AG10803 (cell line): ENCODE results near the gene PDE8B.

ENCODE experiments used
- DNase-seq: peaks from one replicate; pipeline ENCODE4 v3.0.0; 2010; ENCODE audit warnings: low read depth
- H3K4me3 ChIP-seq: 2 replicates; pipeline ENCODE4 v1.5.1; 2011; ENCODE audit warnings: mild to moderate bottlenecking, low read length, control low read depth
- TF ChIP-seq, protein P1 (sequence below): conservative IDR thresholded peaks from 2 replicates; pipeline ENCODE4 v1.5.1; 2011; ENCODE audit warnings: mild to moderate bottlenecking, low read length, control low read depth, inconsistent platforms

The PDE8B gene, protein sequence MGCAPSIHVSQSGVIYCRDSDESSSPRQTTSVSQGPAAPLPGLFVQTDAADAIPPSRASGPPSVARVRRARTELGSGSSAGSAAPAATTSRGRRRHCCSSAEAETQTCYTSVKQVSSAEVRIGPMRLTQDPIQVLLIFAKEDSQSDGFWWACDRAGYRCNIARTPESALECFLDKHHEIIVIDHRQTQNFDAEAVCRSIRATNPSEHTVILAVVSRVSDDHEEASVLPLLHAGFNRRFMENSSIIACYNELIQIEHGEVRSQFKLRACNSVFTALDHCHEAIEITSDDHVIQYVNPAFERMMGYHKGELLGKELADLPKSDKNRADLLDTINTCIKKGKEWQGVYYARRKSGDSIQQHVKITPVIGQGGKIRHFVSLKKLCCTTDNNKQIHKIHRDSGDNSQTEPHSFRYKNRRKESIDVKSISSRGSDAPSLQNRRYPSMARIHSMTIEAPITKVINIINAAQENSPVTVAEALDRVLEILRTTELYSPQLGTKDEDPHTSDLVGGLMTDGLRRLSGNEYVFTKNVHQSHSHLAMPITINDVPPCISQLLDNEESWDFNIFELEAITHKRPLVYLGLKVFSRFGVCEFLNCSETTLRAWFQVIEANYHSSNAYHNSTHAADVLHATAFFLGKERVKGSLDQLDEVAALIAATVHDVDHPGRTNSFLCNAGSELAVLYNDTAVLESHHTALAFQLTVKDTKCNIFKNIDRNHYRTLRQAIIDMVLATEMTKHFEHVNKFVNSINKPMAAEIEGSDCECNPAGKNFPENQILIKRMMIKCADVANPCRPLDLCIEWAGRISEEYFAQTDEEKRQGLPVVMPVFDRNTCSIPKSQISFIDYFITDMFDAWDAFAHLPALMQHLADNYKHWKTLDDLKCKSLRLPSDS

DNA sequence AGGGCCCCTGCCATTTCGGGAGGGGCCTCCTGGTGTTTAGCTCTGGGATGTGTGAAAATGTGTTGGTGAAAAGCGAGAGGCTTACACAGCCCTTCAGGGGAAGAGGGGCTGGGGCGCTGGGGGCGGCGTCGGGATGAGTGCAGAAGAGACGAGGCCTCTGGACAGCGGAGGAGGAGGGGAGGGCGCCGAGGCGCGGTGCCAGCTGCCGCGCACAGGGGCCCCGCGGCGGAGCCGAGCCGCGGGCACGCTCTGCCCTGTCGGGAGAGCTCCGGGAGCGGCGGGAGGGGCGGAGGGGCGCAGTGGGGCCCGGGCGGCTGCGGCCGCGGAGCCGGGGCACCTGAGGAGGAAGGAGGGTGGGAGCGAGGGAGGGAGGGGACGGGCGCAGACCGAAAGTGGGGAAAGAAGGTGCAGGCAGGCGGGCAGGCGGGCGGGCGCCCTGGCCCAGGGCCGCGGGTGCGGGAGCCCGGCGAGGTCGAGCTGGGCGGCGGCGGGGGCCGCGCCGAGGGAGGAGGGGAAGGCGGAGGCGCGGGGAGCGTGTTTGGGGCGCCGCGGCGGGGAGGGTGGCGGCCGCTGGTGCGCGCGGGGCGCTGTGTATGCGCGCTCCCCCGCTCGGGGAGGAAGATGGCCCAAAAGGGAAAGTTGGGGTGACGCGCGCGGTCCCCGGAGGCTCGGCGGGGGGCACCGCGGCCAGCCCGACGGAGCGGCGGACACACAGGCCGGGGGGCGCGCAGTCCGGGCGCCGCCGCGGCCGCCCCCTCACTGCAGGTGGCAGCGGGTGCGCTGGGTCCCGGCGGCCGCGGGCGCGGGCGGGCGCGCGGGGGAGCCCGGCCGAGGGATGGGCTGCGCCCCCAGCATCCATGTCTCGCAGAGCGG is at the start of gene PDE8B:
PDE8B (plus strand) TSS at position 590 of the 873 bp plus-strand sequence; CDS start at position 836, 246 bp downstream.
- H3K4me3 ChIP-seq: peak within 1 kb of the TSS; percentile 30
- TF ChIP-seq, protein P1, sequence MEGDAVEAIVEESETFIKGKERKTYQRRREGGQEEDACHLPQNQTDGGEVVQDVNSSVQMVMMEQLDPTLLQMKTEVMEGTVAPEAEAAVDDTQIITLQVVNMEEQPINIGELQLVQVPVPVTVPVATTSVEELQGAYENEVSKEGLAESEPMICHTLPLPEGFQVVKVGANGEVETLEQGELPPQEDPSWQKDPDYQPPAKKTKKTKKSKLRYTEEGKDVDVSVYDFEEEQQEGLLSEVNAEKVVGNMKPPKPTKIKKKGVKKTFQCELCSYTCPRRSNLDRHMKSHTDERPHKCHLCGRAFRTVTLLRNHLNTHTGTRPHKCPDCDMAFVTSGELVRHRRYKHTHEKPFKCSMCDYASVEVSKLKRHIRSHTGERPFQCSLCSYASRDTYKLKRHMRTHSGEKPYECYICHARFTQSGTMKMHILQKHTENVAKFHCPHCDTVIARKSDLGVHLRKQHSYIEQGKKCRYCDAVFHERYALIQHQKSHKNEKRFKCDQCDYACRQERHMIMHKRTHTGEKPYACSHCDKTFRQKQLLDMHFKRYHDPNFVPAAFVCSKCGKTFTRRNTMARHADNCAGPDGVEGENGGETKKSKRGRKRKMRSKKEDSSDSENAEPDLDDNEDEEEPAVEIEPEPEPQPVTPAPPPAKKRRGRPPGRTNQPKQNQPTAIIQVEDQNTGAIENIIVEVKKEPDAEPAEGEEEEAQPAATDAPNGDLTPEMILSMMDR: no peak
- no peak for DNase-seq

DNA sequence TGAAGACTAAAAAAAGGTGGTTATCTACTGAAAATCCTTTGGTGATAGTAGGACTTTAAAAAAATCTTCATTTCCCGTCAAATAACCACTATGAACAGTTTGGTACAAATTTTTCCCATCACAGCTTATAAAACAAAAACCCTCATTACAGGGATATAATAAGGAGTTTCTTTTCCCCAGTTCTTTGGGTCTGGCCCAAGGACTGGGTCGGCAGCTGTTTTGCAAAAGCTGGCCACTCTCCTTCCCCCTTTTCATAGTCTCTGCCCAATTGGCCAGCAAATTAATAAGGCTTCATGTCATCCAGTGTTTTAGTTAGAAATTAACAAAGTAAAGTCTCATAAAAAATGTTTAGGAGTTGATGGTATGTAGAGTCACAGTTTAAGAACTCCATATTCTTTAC is 47.0 kb upstream of the PDE8B start:
- DNase-seq: no peak
- no peak overlapping the region for H3K4me3 ChIP-seq
- TF ChIP-seq, protein P1: no peak

DNA sequence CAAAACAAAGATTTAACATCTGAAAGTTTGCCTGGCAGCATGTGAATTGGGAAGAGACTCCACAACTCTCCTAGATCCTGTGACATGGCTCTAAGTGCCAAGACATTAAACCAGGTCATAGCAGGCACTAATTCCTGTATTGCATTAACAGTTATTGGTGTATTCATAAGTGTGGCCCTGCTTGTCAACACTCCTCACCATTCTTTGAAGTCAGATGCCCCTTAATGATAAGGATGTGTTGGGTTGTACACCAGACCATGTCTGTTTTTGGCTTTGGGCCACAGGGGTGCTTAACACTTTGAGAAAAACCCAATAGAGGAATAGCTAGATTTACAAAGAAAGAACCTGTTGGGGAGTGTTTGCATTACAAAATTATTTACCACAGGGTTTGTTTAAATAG is 43.4 kb upstream of the PDE8B start:
- TF ChIP-seq, protein P1: no peak
- DNase-seq: no peak
- H3K4me3 ChIP-seq: no peak overlapping the region

DNA sequence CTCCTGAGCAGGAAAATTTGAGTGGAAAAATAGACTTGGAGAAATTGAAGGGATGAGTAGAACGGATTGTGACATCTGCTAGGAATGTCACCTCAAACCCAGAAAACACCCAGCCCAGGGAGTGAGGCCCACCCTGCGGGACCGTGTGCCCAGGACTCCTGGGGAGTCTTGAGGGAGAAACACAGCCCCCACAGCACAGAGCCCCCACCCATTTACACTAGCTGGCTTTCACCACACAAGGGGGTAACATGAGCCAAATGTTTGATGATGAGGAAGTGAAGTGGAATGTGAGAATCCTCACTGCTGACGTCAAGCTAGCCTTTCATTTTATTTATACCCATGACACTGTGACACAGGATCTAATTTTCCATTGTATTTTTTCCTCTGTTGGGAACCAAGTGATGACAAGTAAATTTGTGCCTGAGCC is 42.8 kb upstream of the PDE8B start:
- TF ChIP-seq, protein P1: no peak
- peak; percentile 86 for DNase-seq
- peak overlapping the region; percentile 33 for H3K4me3 ChIP-seq

DNA sequence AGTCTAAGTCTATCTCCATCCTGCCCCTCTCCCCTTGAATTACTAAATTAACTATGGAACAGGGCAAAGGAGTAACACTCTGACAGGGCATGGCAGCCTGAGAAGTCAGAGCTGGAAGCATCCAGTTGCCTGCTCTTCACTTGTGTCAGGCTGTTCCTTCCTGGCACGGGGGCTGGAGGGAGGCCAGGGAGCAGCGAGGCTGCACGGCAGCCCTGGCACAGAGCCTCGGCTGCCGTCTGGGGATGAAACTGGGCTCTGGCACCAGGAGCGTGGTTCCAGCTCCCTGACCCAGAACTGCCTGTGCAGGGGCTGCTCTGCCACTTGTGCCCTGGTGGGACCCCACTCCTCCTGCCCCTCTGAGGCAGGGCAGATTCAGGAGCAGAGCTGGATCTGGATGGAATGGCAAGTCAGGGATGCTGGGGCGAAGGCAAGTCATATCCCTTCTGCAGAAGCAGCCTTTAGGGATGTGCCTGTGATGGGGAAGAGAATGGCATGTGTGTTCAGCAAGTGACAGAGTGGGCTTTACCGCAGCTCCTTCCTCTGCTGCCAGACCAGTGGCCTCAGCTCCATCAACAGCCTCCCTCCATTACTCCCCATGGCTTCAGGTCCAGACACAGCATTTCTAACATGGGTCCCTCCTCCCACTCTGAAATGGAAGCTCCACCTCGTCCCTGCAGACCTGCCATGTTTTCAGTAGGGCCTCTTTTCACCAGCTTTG is 42.2 kb upstream of the PDE8B start:
- TF ChIP-seq, protein P1: no peak
- DNase-seq: peak; percentile 72
- peak overlapping the region; percentile 33 for H3K4me3 ChIP-seq

DNA sequence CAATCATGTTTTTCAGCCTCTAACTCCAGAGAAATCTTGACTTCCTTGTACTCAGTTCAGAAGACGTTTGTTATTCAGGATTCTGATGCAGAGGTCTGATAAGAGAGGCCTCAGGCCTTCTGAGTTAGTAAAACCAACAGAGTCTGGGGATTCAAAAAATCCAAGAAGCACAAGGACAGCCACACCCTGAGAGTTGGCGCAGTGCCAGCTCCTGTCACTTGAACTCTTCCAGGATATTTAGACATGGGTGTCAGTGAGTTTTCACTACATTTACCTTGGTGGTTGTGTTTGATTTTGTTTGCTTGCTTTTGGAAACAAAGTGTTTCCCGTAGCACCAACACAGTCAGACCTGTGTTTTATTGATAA is 41.6 kb upstream of the PDE8B start:
- no peak for DNase-seq
- no peak overlapping the region for H3K4me3 ChIP-seq
- TF ChIP-seq, protein P1: no peak
